Gastroesophageal sphincter (tissue), 4 donors: ENCODE results near the gene INTS11. TPM values are rescaled to one million over a fixed set of nuclear protein-coding genes. Genes with fewer than 3 reads are reported as not detected.

Source experiments
- ATAC-seq: fragments of 150-250 bp; one replicate; pipeline ENCODE4 v1.9.1; 2016; ENCODE audit warnings: mild to moderate bottlenecking, moderate library complexity
- H3K27ac ChIP-seq, 4 donors: fragments of 200-600 bp; sonication (generic) in 3 of 4; 1 replicate in 3 of 4; 2 replicates in 1 of 4; pipeline ENCODE4 v1.5.1; 2016 to 2019
- H3K27me3 ChIP-seq: fragments of 200-600 bp; sonication (generic); one replicate; pipeline ENCODE4 v1.5.1; 2019
- H3K36me3 ChIP-seq, 2 donors: fragments of 200-600 bp; sonication (generic); one replicate each; pipeline ENCODE4 v1.5.1; 2019; ENCODE audit warnings: control low read depth in 1 of 2
- H3K4me1 ChIP-seq, 3 donors: fragments of 200-600 bp; sonication (generic); 1 replicate in 2 of 3; 2 replicates in 1 of 3; pipeline ENCODE4 v1.5.1; 2016 to 2019; ENCODE audit warnings: control low read depth in 2 of 3
- H3K4me3 ChIP-seq, 2 donors: fragments of 200-600 bp; sonication (generic); one replicate each; pipeline ENCODE4 v1.5.1; 2019; ENCODE audit warnings: mild to moderate bottlenecking in 1 of 2, moderate library complexity in 1 of 2
- H3K9me3 ChIP-seq, 3 donors: fragments of 200-600 bp; sonication (generic); one replicate each; pipeline ENCODE4 v1.5.1; 2017 to 2019; ENCODE audit warnings: control low read depth in 2 of 3
- CTCF ChIP-seq, 4 experiments: fragments of 200-600 bp in 2 of 4; fragments of 450-650 bp in 2 of 4; sonication (generic) in 1 of 4; IDR thresholded peaks; one replicate each; pipeline ENCODE4 v1.5.1; 2017 to 2019; ENCODE audit warnings: antibody characterized with exemption in 4 of 4, mild to moderate bottlenecking in 2 of 4, moderate library complexity in 2 of 4
- EP300 ChIP-seq: sonication (generic); formaldehyde crosslinking; IDR thresholded peaks from one replicate; pipeline ENCODE4 v1.6.1; 2017; ENCODE audit warnings: antibody characterized with exemption, mild to moderate bottlenecking
- POLR2A ChIP-seq, 2 donors: fragments of 450-650 bp; IDR thresholded peaks; one replicate each; pipeline ENCODE4 v1.6.1; 2017; ENCODE audit warnings: antibody characterized with exemption in 2 of 2, mild to moderate bottlenecking in 2 of 2, moderate library complexity in 1 of 2
- POLR2AphosphoS5 ChIP-seq: sonication (generic); formaldehyde crosslinking; IDR thresholded peaks from one replicate; pipeline ENCODE4 v1.6.1; 2017; ENCODE audit warnings: antibody characterized with exemption
- WGBS, 2 donors: methylation state at CpG; one replicate each; pipeline ENCODE4 v1.1.5; 2018; ENCODE audit warnings: low coverage in 1 of 2; 5-methylcytosine and 5-hydroxymethylcytosine counted together
- small RNA-seq, 4 donors: library from RNA; depleted of rRNA; stranded (forward); fragments of <200 nt; gene quantifications; one replicate each; pipeline ENCODE3, GENCODE V24; 2016
- total RNA-seq, 4 donors: library from RNA; depleted of rRNA; stranded (reverse); fragments of >200 nt; gene quantifications; one replicate each; pipeline ENCODE4 v1.1.0, GENCODE V29; 2016

The INTS11 gene
- total RNA-seq, 4 donors from 2014 or later = 62.0 to 119 (median 96.4) TPM

DNA sequence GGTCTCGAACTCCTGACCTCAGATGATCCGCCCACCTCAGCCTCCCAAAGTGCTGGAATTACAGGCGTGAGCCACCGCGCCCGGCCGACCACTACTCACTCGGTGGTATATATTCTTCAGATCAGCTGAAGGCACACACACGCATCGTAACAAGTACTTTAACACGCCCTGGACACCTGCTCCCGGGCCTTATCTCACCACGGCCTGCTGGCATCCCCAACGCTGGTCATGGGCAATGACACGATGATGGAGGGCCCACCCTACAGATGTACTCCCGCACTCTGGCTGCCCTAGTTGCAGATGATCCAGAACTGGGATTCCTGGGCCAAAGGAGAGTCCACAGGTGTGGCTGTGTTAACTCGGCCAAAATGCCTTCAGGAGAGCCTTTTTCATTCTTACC lies 62.4 kb downstream of the INTS11 start:
- no peak for ATAC-seq
- no peak overlapping the region for H3K27ac ChIP-seq
- TF ChIP-seq POLR2A (IDR thresholded peaks at IDR 0.05) (no peak), POLR2AphosphoS5 (no peak), EP300 (no peak), CTCF (IDR thresholded peaks at IDR 0.05) (no peak)
- no peaks in the 10 kb centered on the region for H3K27me3 ChIP-seq
- 89 to 96% methylated on average over 5 to 9 of the region's 17 CpGs for WGBS, 2 donors
- peaks cover 0 to 97% of the 10 kb centered on the region in 2 donors for H3K36me3 ChIP-seq
- H3K4me3 ChIP-seq = no peak overlapping the region
- no peaks in the 10 kb centered on the region for H3K9me3 ChIP-seq
- H3K4me1 ChIP-seq = no peaks in the 10 kb centered on the region

Small RNAs within 50 kb of the gene (small RNA-seq; reads per million reads assigned to genes)
- 0 to 1.6 (median 0.44) reads per million in 4 donors for gene MIR6726

Other genes with a start within 250 kb of the INTS11 start
- gene C1orf159, start 208.6 kb downstream of the INTS11 start, total RNA-seq = 10 to 100 TPM in 2 of 4 donors, 1 to 10 TPM in 2; 6.3 to 15.3 (median 9.9) TPM
- gene TTLL10, start 150.8 kb downstream of the INTS11 start, total RNA-seq = under 1 TPM in 1 of 4 donors, not detected in 3; 0.23 TPM
- gene TNFRSF18, start 118.1 kb downstream of the INTS11 start, total RNA-seq = 1 to 10 TPM in 1 of 4 donors, under 1 TPM in 1, not detected in 2; 0.35 to 2.2 TPM
- 1 to 10 TPM in 3 of 4 donors, under 1 TPM in 1; 0.93 to 1.6 (median 1.3) TPM for gene TNFRSF4, start 110.5 kb downstream of the INTS11 start, total RNA-seq
- 100 to 1,000 TPM in 2 of 4 donors, 10 to 100 TPM in 2; 84.2 to 115 (median 93.9) TPM for gene SDF4, start 92.7 kb downstream of the INTS11 start, total RNA-seq
- 10 to 100 TPM; 12.3 to 24.1 (median 15.0) TPM for gene B3GALT6, start 92.4 kb downstream of the INTS11 start, total RNA-seq
- 1 to 10 TPM in 3 of 4 donors, under 1 TPM in 1; 0.96 to 2.8 (median 1.7) TPM for gene C1QTNF12, start 77.9 kb downstream of the INTS11 start, total RNA-seq
- gene UBE2J2, start 50.8 kb downstream of the INTS11 start, total RNA-seq = 10 to 100 TPM; 28.1 to 47.0 (median 37.9) TPM
- 1 to 10 TPM in 3 of 4 donors, under 1 TPM in 1; 0.94 to 7.9 (median 2.4) TPM for gene SCNN1D, start 44.2 kb downstream of the INTS11 start, total RNA-seq
- 10 to 100 TPM; 35.6 to 74.7 (median 50.2) TPM for gene ACAP3, start 16.7 kb downstream of the INTS11 start, total RNA-seq
- gene PUSL1, start 16.1 kb downstream of the INTS11 start, total RNA-seq = 10 to 100 TPM; 12.5 to 24.2 (median 19.4) TPM
- 10 to 100 TPM; 10.4 to 42.7 (median 30.1) TPM for gene CPTP, start 142 bp upstream of the INTS11 start, total RNA-seq
- gene TAS1R3, start 6.6 kb upstream of the INTS11 start, total RNA-seq = under 1 TPM in 3 of 4 donors, not detected in 1; 0.12 to 0.54 (median 0.40) TPM
- gene DVL1, start 24.8 kb upstream of the INTS11 start, total RNA-seq = 100 to 1,000 TPM in 1 of 4 donors, 10 to 100 TPM in 3; 84.4 to 174 (median 88.9) TPM
- 100 to 1,000 TPM in 1 of 4 donors, 10 to 100 TPM in 3; 69.8 to 105 (median 85.4) TPM for gene MXRA8, start 33.9 kb upstream of the INTS11 start, total RNA-seq
- gene AURKAIP1, start 50.5 kb upstream of the INTS11 start, total RNA-seq = 100 to 1,000 TPM; 103 to 138 (median 108) TPM
- gene CCNL2, start 74.7 kb upstream of the INTS11 start, total RNA-seq = 100 to 1,000 TPM in 2 of 4 donors, 10 to 100 TPM in 2; 31.6 to 248 (median 127) TPM
- 100 to 1,000 TPM; 121 to 215 (median 159) TPM for gene MRPL20, start 82.6 kb upstream of the INTS11 start, total RNA-seq
- 10 to 100 TPM in 2 of 4 donors, 1 to 10 TPM in 2; 8.7 to 16.9 (median 10.3) TPM for gene ANKRD65, start 96.6 kb upstream of the INTS11 start, total RNA-seq
- gene VWA1, start 111.0 kb upstream of the INTS11 start, total RNA-seq = 100 to 1,000 TPM in 2 of 4 donors, 10 to 100 TPM in 2; 59.8 to 137 (median 96.4) TPM
- 1 to 10 TPM in 1 of 4 donors, under 1 TPM in 2, not detected in 1; 0.47 to 1.1 (median 0.94) TPM for gene ATAD3C, start 125.0 kb upstream of the INTS11 start, total RNA-seq
- 10 to 100 TPM in 2 of 4 donors, 1 to 10 TPM in 2; 4.1 to 17.9 (median 12.1) TPM for gene ATAD3B, start 147.1 kb upstream of the INTS11 start, total RNA-seq
- 10 to 100 TPM; 14.9 to 32.9 (median 19.1) TPM for gene ATAD3A, start 187.5 kb upstream of the INTS11 start, total RNA-seq
- 10 to 100 TPM; 12.0 to 18.1 (median 14.4) TPM for gene TMEM240, start 216.0 kb upstream of the INTS11 start, total RNA-seq